Forelimb muscle (tissue), 1 donor: ENCODE measurements around the gene CA11. TPM values are rescaled to one million over a fixed set of nuclear protein-coding genes. Genes with fewer than 3 reads are reported as not detected.
"Not testable (repeated sequence)": the region's sequence is repeated elsewhere in the genome, so short reads cannot be mapped to it uniquely, and the experiment has no call there.

Source experiments
- DNase-seq: peaks from one replicate; pipeline ENCODE4 v3.0.0-alpha.2; 2013; ENCODE audit warnings: low read depth
- polyA plus RNA-seq: library from polyadenylated mRNA; unstranded; fragments of 120-200 nt; gene quantifications from one replicate; pipeline ENCODE4 v1.2.1, GENCODE V29; 2013; ENCODE audit not compliant: insufficient read length

The CA11 gene
- polyA plus RNA-seq, 1 donor, result 7.6 TPM

- no peak for DNase-seq
Measured at GRCh38 chr19:48669903-48670668, 24.1 kb upstream of the CA11 start.

GRCh38 chr19:48668761-48669160, 22.8 kb upstream of the CA11 start:
- no peak for DNase-seq

- DNase-seq, result no peak
Measured at GRCh38 chr19:48668332-48668731, 22.3 kb upstream of the CA11 start.

GRCh38 chr19:48665786-48666185, 19.8 kb upstream of the CA11 start:
- DNase-seq, result no peak

- DNase-seq, result no peak
Measured at GRCh38 chr19:48664476-48664875, 18.5 kb upstream of the CA11 start.

GRCh38 chr19:48663667-48664066, 17.7 kb upstream of the CA11 start:
- no peak for DNase-seq

GRCh38 chr19:48661711-48662090, 15.7 kb upstream of the CA11 start:
- DNase-seq, result no peak

GRCh38 chr19:48660852-48661710, 15.1 kb upstream of the CA11 start:
- DNase-seq, result peak; percentile 46

GRCh38 chr19:48659768-48660167, 13.8 kb upstream of the CA11 start:
- DNase-seq, result no peak

GRCh38 chr19:48658483-48658882, 12.5 kb upstream of the CA11 start:
- DNase-seq, result no peak

GRCh38 chr19:48657828-48658227, 11.8 kb upstream of the CA11 start:
- DNase-seq, result not testable (repeated sequence)

GRCh38 chr19:48656840-48657474, 11.0 kb upstream of the CA11 start:
- no peak for DNase-seq

- no peak for DNase-seq
Measured at GRCh38 chr19:48654299-48655059, 8.5 kb upstream of the CA11 start.

GRCh38 chr19:48651683-48652048, 5.7 kb upstream of the CA11 start:
- DNase-seq, result no peak

GRCh38 chr19:48650974-48651682, 5.1 kb upstream of the CA11 start:
- DNase-seq, result no peak

- no peak for DNase-seq
Measured at GRCh38 chr19:48648134-48648533, 2.1 kb upstream of the CA11 start.

GRCh38 chr19:48646722-48647216, 782 bp upstream of the CA11 start:
- DNase-seq, result no peak

- DNase-seq, result no peak
Measured at GRCh38 chr19:48645620-48646000, 377 bp downstream of the CA11 start.

- DNase-seq, result no peak
Measured at GRCh38 chr19:48644839-48645619, 958 bp downstream of the CA11 start.

GRCh38 chr19:48644355-48644754, 1.6 kb downstream of the CA11 start:
- DNase-seq, result no peak
